HS-5 (cell line): ENCODE measurements around the gene BPI.
A peak's percentile ranks its signal among the peaks of the same experiment; 100 is the strongest.
"Not testable (repeated sequence)": the region's sequence is repeated elsewhere in the genome, so short reads cannot be mapped to it uniquely, and the experiment has no call there.

ENCODE experiments used
- DNase-seq: peaks from one replicate; pipeline ENCODE4 v3.0.0-alpha.2; 2012; ENCODE audit warnings: low read depth

BPI gene

GRCh38 chr20:38336726-38337125, 32.8 kb downstream of the BPI start:
- no peak for DNase-seq

GRCh38 chr20:38337561-38338140, 33.7 kb downstream of the BPI start:
- DNase-seq = no peak

GRCh38 chr20:38338849-38339520, 35.0 kb downstream of the BPI start:
- DNase-seq = no peak

- not testable (repeated sequence) for DNase-seq
These were observed 35.6 kb downstream of the BPI start for GRCh38 chr20:38339521-38339896.

- no peak for DNase-seq
These were observed 36.0 kb downstream of the BPI start for GRCh38 chr20:38339997-38340396.

- DNase-seq = no peak
These were observed 36.7 kb downstream of the BPI start for GRCh38 chr20:38340693-38341092.

GRCh38 chr20:38342216-38342615, 38.3 kb downstream of the BPI start:
- DNase-seq = no peak

GRCh38 chr20:38342713-38343310, 38.9 kb downstream of the BPI start:
- no peak for DNase-seq

- DNase-seq = no peak
These were observed 39.6 kb downstream of the BPI start for GRCh38 chr20:38343311-38344106.

GRCh38 chr20:38344107-38344701, 40.2 kb downstream of the BPI start:
- DNase-seq = no peak

GRCh38 chr20:38345643-38346042, 41.7 kb downstream of the BPI start:
- no peak for DNase-seq

- DNase-seq = no peak
These were observed 42.3 kb downstream of the BPI start, which contains the start of gene LBP for GRCh38 chr20:38346247-38346651. Gene LBP (plus strand): TSS chr20:38346482. CDS start chr20:38346517, 35 bp downstream.

- DNase-seq = no peak
These were observed 42.8 kb downstream of the BPI start for GRCh38 chr20:38346741-38347140.

GRCh38 chr20:38349856-38350255, 45.9 kb downstream of the BPI start:
- no peak for DNase-seq

GRCh38 chr20:38350879-38351775, 47.2 kb downstream of the BPI start:
- DNase-seq = no peak

- no peak for DNase-seq
These were observed 49.4 kb downstream of the BPI start for GRCh38 chr20:38353316-38353715.

GRCh38 chr20:38354227-38354626, 50.3 kb downstream of the BPI start:
- DNase-seq = no peak

GRCh38 chr20:38355161-38356012, 51.4 kb downstream of the BPI start:
- DNase-seq = no peak

- DNase-seq = peak; percentile 15
These were observed 53.8 kb downstream of the BPI start for GRCh38 chr20:38357653-38358207.

GRCh38 chr20:38358556-38358955, 54.6 kb downstream of the BPI start:
- DNase-seq = no peak
